ENCODE measurements around the gene CCL28.
"Not testable (repeated sequence)": the region's sequence is repeated elsewhere in the genome, so short reads cannot be mapped to it uniquely, and the experiment has no call there.

Gene CCL28

GRCh38 chr5:43369651-43370050, 42.5 kb downstream of the CCL28 start:
- no peaks in the 10 kb centered on the region for H3K4me1 ChIP-seq (ENCODE audit: control insufficient read depth, low read length)
- no peaks in the 10 kb centered on the region for H4K20me1 ChIP-seq (ENCODE audit: control insufficient read depth, insufficient read depth, low read depth, low read length)
- no peaks in the 10 kb centered on the region for H3K36me3 ChIP-seq (ENCODE audit: control insufficient read depth, low read length)
- H3K27ac ChIP-seq (ENCODE audit: low read depth, low read length) = no peak overlapping the region
- no peak overlapping the region for H3K4me2 ChIP-seq (ENCODE audit: low read length)
- H3K9me3 ChIP-seq (ENCODE audit: control insufficient read depth, insufficient read depth, low read length) = no peaks in the 10 kb centered on the region
- H3K79me2 ChIP-seq (ENCODE audit: control insufficient read depth, low read length) = no peaks in the 10 kb centered on the region
- no peaks in the 10 kb centered on the region for H3K27me3 ChIP-seq (ENCODE audit: control insufficient read depth, low read length)
- no peaks in the 10 kb centered on the region for H3K9me2 ChIP-seq (replicated peaks; ENCODE audit: control insufficient read depth, low read length)
- H3K4me3 ChIP-seq (ENCODE audit: low read length) = no peak overlapping the region
- TF ChIP-seq, protein P1, sequence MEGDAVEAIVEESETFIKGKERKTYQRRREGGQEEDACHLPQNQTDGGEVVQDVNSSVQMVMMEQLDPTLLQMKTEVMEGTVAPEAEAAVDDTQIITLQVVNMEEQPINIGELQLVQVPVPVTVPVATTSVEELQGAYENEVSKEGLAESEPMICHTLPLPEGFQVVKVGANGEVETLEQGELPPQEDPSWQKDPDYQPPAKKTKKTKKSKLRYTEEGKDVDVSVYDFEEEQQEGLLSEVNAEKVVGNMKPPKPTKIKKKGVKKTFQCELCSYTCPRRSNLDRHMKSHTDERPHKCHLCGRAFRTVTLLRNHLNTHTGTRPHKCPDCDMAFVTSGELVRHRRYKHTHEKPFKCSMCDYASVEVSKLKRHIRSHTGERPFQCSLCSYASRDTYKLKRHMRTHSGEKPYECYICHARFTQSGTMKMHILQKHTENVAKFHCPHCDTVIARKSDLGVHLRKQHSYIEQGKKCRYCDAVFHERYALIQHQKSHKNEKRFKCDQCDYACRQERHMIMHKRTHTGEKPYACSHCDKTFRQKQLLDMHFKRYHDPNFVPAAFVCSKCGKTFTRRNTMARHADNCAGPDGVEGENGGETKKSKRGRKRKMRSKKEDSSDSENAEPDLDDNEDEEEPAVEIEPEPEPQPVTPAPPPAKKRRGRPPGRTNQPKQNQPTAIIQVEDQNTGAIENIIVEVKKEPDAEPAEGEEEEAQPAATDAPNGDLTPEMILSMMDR (IDR thresholded peaks at IDR 0.05; ENCODE audit: low read depth, low read length, poor library complexity, severe bottlenecking) = no peak
- TF ChIP-seq EZH2phosphoT487 (IDR thresholded peaks at IDR 0.05; ENCODE audit: borderline replicate concordance, low read length) = no peak
- H3F3A ChIP-seq (ENCODE audit: control insufficient read depth, insufficient read depth) = no peaks in the 10 kb centered on the region

DNA sequence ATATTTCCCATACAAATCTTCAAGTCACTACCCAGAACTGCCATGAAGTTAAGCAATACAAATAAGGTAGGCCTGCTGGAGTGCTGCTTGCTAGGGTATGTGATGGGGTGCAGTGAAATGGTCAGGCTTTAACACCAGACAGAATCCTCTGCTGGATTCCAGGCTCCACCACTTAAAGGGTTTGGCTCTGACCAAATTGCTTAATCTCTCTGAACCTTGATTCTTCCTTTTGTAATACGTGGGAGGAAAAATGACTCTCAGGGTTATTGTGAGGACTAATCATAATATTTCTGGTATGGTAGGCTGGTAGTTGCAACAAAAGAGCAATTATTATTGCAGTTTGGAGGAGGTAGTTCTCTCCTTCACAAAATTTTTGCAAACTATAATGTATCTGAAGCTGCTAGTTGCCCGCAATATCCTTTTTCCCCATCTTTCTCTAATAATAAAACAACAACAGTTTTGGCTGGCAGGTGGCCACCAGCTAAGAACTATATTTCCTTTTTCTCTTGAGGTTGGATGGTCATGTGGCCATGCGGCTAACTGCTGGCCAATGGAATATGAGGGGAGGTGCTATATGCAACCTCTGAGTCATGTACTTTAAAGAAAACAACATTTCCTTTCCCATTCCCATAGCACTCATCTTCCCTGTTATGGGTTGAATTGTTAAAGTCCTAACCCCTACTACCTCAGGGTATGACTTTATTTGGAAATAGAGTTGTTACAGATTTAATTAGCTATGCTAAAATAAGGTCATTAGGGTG, 44.1 kb downstream of the CCL28 start:
- Histone ChIP-seq H3K27me3 (ENCODE audit: control insufficient read depth, low read length) (peaks cover 4% of the 10 kb centered on the region; the same call in 1 of the 2 replicates), H3F3A (ENCODE audit: control insufficient read depth, insufficient read depth) (no peaks in the 10 kb centered on the region), H3K9me2 (replicated peaks; ENCODE audit: control insufficient read depth, low read length) (no peaks in the 10 kb centered on the region), H3K4me3 (ENCODE audit: low read length) (no peak overlapping the region), H3K27ac (ENCODE audit: low read depth, low read length) (no peak overlapping the region), H3K4me2 (ENCODE audit: low read length) (no peak overlapping the region), H3K36me3 (ENCODE audit: control insufficient read depth, low read length) (no peaks in the 10 kb centered on the region), H4K20me1 (ENCODE audit: control insufficient read depth, insufficient read depth, low read depth, low read length) (no peaks in the 10 kb centered on the region), H3K79me2 (ENCODE audit: control insufficient read depth, low read length) (no peaks in the 10 kb centered on the region), H3K4me1 (ENCODE audit: control insufficient read depth, low read length) (no peaks in the 10 kb centered on the region), H3K9me3 (ENCODE audit: control insufficient read depth, insufficient read depth, low read length) (no peaks in the 10 kb centered on the region)
- TF ChIP-seq EZH2phosphoT487 (IDR thresholded peaks at IDR 0.05; ENCODE audit: borderline replicate concordance, low read length) = no peak
- TF ChIP-seq, protein P1 (IDR thresholded peaks at IDR 0.05; ENCODE audit: low read depth, low read length, poor library complexity, severe bottlenecking) = no peak

DNA sequence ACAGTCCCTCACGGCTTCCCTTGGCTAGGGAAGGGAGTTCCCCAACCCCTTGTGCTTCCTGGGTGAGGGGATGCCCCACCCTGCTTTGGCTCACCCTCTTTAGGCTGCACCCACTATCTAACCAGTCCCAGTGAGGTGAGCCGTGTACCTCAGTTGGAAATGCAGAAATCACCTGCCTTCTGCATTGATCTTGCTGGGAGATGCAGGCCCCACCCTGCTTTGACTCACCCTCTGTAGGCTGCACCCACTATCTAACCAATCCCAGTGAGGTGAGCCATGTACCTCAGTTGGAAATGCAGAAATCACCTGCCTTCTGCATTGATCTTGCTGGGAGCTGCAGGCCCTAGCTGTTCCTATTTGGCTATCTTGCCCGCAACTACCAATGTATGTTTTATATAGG, 44.7 kb downstream of the CCL28 start:
- H3K4me1 ChIP-seq (ENCODE audit: control insufficient read depth, low read length) = no peaks in the 10 kb centered on the region
- no peak overlapping the region for H3K4me2 ChIP-seq (ENCODE audit: low read length)
- no peak overlapping the region for H3K27ac ChIP-seq (ENCODE audit: low read depth, low read length)
- H3K4me3 ChIP-seq (ENCODE audit: low read length) = no peak overlapping the region
- TF ChIP-seq EZH2phosphoT487 (IDR thresholded peaks at IDR 0.05; ENCODE audit: borderline replicate concordance, low read length) = no peak
- TF ChIP-seq, protein P1 (IDR thresholded peaks at IDR 0.05; ENCODE audit: low read depth, low read length, poor library complexity, severe bottlenecking) = no peak
- H3K27me3 ChIP-seq (ENCODE audit: control insufficient read depth, low read length) = peaks cover 4% of the 10 kb centered on the region; the same call in 1 of the 2 replicates
- H3K9me3 ChIP-seq (ENCODE audit: control insufficient read depth, insufficient read depth, low read length) = no peaks in the 10 kb centered on the region
- H3F3A ChIP-seq (ENCODE audit: control insufficient read depth, insufficient read depth) = no peaks in the 10 kb centered on the region
- H3K79me2 ChIP-seq (ENCODE audit: control insufficient read depth, low read length) = no peaks in the 10 kb centered on the region
- no peaks in the 10 kb centered on the region for H4K20me1 ChIP-seq (ENCODE audit: control insufficient read depth, insufficient read depth, low read depth, low read length)
- no peaks in the 10 kb centered on the region for H3K9me2 ChIP-seq (replicated peaks; ENCODE audit: control insufficient read depth, low read length)
- H3K36me3 ChIP-seq (ENCODE audit: control insufficient read depth, low read length) = no peaks in the 10 kb centered on the region

GRCh38 chr5:43366680-43367246, 45.4 kb downstream of the CCL28 start:
- not testable (repeated sequence) for H3K4me1 ChIP-seq (ENCODE audit: control insufficient read depth, low read length); H3K4me2 ChIP-seq (ENCODE audit: low read length); H3K9me2 ChIP-seq (replicated peaks; ENCODE audit: control insufficient read depth, low read length); H3K36me3 ChIP-seq (ENCODE audit: control insufficient read depth, low read length); H3K27me3 ChIP-seq (ENCODE audit: control insufficient read depth, low read length); H3K4me3 ChIP-seq (ENCODE audit: low read length); H3K79me2 ChIP-seq (ENCODE audit: control insufficient read depth, low read length); H3K27ac ChIP-seq (ENCODE audit: low read depth, low read length); H3K9me3 ChIP-seq (ENCODE audit: control insufficient read depth, insufficient read depth, low read length); H4K20me1 ChIP-seq (ENCODE audit: control insufficient read depth, insufficient read depth, low read depth, low read length); H3F3A ChIP-seq (ENCODE audit: control insufficient read depth, insufficient read depth)

DNA sequence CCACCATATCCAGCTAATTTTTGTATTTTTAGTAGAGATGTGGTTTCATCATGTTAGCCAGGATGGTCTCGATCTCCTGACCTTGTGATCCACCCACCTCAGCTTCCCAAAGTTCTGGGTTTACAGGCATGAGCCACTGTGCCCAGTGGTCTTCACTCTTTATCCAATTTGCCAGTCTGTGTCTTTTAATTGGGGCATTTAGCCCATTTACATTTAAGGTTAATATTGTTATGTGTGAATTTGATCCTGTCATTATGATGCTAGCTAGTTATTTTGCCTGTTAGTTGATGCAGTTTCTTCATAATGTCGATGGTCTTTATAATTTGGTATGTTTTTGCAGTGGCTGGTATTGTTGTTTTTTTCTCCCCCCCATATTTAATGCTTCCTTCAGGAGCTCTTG, 47.0 kb downstream of the CCL28 start:
- not testable (repeated sequence) for H3K4me1 ChIP-seq (ENCODE audit: control insufficient read depth, low read length); H3K4me3 ChIP-seq (ENCODE audit: low read length); H3K27me3 ChIP-seq (ENCODE audit: control insufficient read depth, low read length); H3K27ac ChIP-seq (ENCODE audit: low read depth, low read length); H3K79me2 ChIP-seq (ENCODE audit: control insufficient read depth, low read length); H3K9me3 ChIP-seq (ENCODE audit: control insufficient read depth, insufficient read depth, low read length); H3F3A ChIP-seq (ENCODE audit: control insufficient read depth, insufficient read depth); H3K4me2 ChIP-seq (ENCODE audit: low read length); H3K9me2 ChIP-seq (replicated peaks; ENCODE audit: control insufficient read depth, low read length); H4K20me1 ChIP-seq (ENCODE audit: control insufficient read depth, insufficient read depth, low read depth, low read length); H3K36me3 ChIP-seq (ENCODE audit: control insufficient read depth, low read length)
